Left ventricle myocardium inferior (tissue), 1 donor: Measurements from ENCODE around the gene CLCNKA. TPM values are rescaled to one million over a fixed set of nuclear protein-coding genes. Genes with fewer than 3 reads are reported as not detected.

Experiments
- DNase-seq: peaks from one replicate; pipeline ENCODE4 v3.0.0-alpha.2; 2020
- H3K27ac ChIP-seq: fragments of 200-600 bp; replicated peaks from 2 replicates; pipeline ENCODE4 v1.8.0; 2021
- H3K27me3 ChIP-seq: fragments of 200-600 bp; 2 replicates; pipeline ENCODE4 v1.8.0; 2021; ENCODE audit warnings: low read depth
- H3K36me3 ChIP-seq: fragments of 200-600 bp; 2 replicates; pipeline ENCODE4 v1.8.0; 2021
- H3K4me1 ChIP-seq: fragments of 200-600 bp; 2 replicates; pipeline ENCODE4 v1.8.0; 2021
- H3K4me3 ChIP-seq: fragments of 200-600 bp; 2 replicates; pipeline ENCODE4 v1.8.0; 2021; ENCODE audit warnings: mild to moderate bottlenecking, moderate library complexity
- H3K9me3 ChIP-seq: fragments of 200-600 bp; replicated peaks from 2 replicates; pipeline ENCODE4 v1.8.0; 2021
- CTCF ChIP-seq: fragments of 200-600 bp; IDR thresholded peaks from 2 replicates; pipeline ENCODE4 v1.8.0; 2021; ENCODE audit warnings: antibody characterized with exemption, mild to moderate bottlenecking, borderline replicate concordance
- intact Hi-C: fragments of 100-400 bp; cut with micrococcal nuclease; formaldehyde crosslinking; loops from one replicate; pipeline ENCODE4 v1.11.0; 2022
- total RNA-seq: library from RNA; stranded (reverse); fragmentation: NEBNext Ultra II Directional; extraction: Animal tissue kit (Norgen Biotek cat#: 25700); gene quantifications from one replicate; pipeline ENCODE4 v1.2.1, GENCODE V29; 2021
- donor health status: DM: no; HTN: yes; CAD: no; lungs with severe emphysema.

The CLCNKA gene
- total RNA-seq, 1 donor from 2014 or later: 0.16 TPM

GRCh38 chr1:16013220-16013907, 8.5 kb upstream of the CLCNKA start:
- no peak for TF ChIP-seq CTCF
- H3K4me1 ChIP-seq: peaks cover 58% of the 10 kb centered on the region

GRCh38 chr1:16013908-16014258, 8.0 kb upstream of the CLCNKA start:
- DNase-seq: no peak
- H3K9me3 ChIP-seq: no peaks in the 10 kb centered on the region
- TF ChIP-seq CTCF: no peak
- H3K4me3 ChIP-seq: peak overlapping the region; percentile 74
- H3K4me1 ChIP-seq: peaks cover 63% of the 10 kb centered on the region
- H3K27ac ChIP-seq: peak overlapping the region; percentile 97
- intact Hi-C loops: no loop called here
- H3K27me3 ChIP-seq: no peaks in the 10 kb centered on the region
- H3K36me3 ChIP-seq: peaks cover 10% of the 10 kb centered on the region

More at GRCh38 chr1:16013220-16013907, 8.5 kb upstream of the CLCNKA start:
- peak; percentile 76 for DNase-seq
- intact Hi-C loops: no loop called here
- Histone ChIP-seq H3K27me3 (no peaks in the 10 kb centered on the region), H3K9me3 (no peaks in the 10 kb centered on the region), H3K36me3 (peaks cover 10% of the 10 kb centered on the region), H3K4me3 (peak overlapping the region; percentile 74), H3K27ac (peak overlapping the region; percentile 97)

GRCh38 chr1:16014509-16015482, 7.0 kb upstream of the CLCNKA start:
- peaks cover 10% of the 10 kb centered on the region for H3K36me3 ChIP-seq
- H3K9me3 ChIP-seq: no peaks in the 10 kb centered on the region
- intact Hi-C loops: no loop called here
- peak overlapping the region; percentile 74 for H3K4me3 ChIP-seq
- TF ChIP-seq CTCF: no peak
- H3K27me3 ChIP-seq: no peaks in the 10 kb centered on the region
- peak overlapping the region; percentile 97 for H3K27ac ChIP-seq
- DNase-seq: peak; percentile 63
- peaks cover 71% of the 10 kb centered on the region for H3K4me1 ChIP-seq

- Histone ChIP-seq H3K27ac (peak overlapping the region; percentile 97), H3K4me1 (peaks cover 78% of the 10 kb centered on the region)
- peak; percentile 24 for DNase-seq
Measured at GRCh38 chr1:16015491-16015890, 6.3 kb upstream of the CLCNKA start.

More at GRCh38 chr1:16015491-16015890, 6.3 kb upstream of the CLCNKA start:
- no peaks in the 10 kb centered on the region for H3K27me3 ChIP-seq
- H3K9me3 ChIP-seq: no peaks in the 10 kb centered on the region
- TF ChIP-seq CTCF: no peak
- H3K4me3 ChIP-seq: peak overlapping the region; percentile 74
- intact Hi-C loops: no loop called here
- peaks cover 10% of the 10 kb centered on the region for H3K36me3 ChIP-seq
